Glutamatergic neuron (in vitro differentiated cells): ENCODE measurements around the gene CSH1. TPM values are rescaled to one million over a fixed set of nuclear protein-coding genes. Genes with fewer than 3 reads are reported as not detected.
"Not testable (repeated sequence)": the region's sequence is repeated elsewhere in the genome, so short reads cannot be mapped to it uniquely, and the experiment has no call there.

Experiments
- DNase-seq: peaks from one replicate; pipeline ENCODE4 v3.0.0; 2022
- H3K27ac Mint-ChIP-seq: one replicate; pipeline ENCODE4 v1.8.0; 2020; ENCODE audit warnings: mild to moderate bottlenecking, mixed read lengths, inconsistent platforms; ENCODE audit not compliant: unreplicated experiment
- H3K27me3 Mint-ChIP-seq: one replicate; pipeline ENCODE4 v1.8.0; 2020; ENCODE audit warnings: mild to moderate bottlenecking, moderate library complexity, mixed read lengths, inconsistent platforms; ENCODE audit not compliant: unreplicated experiment
- H3K36me3 Mint-ChIP-seq: one replicate; pipeline ENCODE4 v1.8.0; 2020; ENCODE audit warnings: mild to moderate bottlenecking, mixed read lengths, inconsistent platforms; ENCODE audit not compliant: unreplicated experiment
- H3K4me1 Mint-ChIP-seq: one replicate; pipeline ENCODE4 v1.8.0; 2020; ENCODE audit warnings: mild to moderate bottlenecking, low read depth, mixed read lengths, inconsistent platforms; ENCODE audit not compliant: unreplicated experiment
- H3K4me3 Mint-ChIP-seq: one replicate; pipeline ENCODE4 v1.8.0; 2020; ENCODE audit warnings: mild to moderate bottlenecking, mixed read lengths, inconsistent platforms; ENCODE audit not compliant: unreplicated experiment
- H3K9me3 Mint-ChIP-seq: one replicate; pipeline ENCODE4 v1.8.0; 2020; ENCODE audit warnings: mild to moderate bottlenecking, moderate library complexity, mixed read lengths, inconsistent platforms; ENCODE audit not compliant: unreplicated experiment
- total RNA-seq: library from RNA; stranded (reverse); fragmentation: NEBNext Ultra II Directional; extraction: Animal tissue kit (Norgen Biotek cat#: 25700); gene quantifications from one replicate; pipeline ENCODE4 v1.2.1, GENCODE V29; 2021; ENCODE audit not compliant: unreplicated experiment
- TF ChIP-seq, protein P1 (sequence below): fragments of 200-600 bp; sonication (generic); IDR thresholded peaks from one replicate; pipeline ENCODE4 v1.5.0; 2021; ENCODE audit not compliant: partially characterized antibody, unreplicated experiment

The CSH1 gene
- total RNA-seq, 1 donor from 2014 or later, result not detected

- H3K9me3 Mint-ChIP-seq, result peaks cover 2% of the 10 kb centered on the region
- DNase-seq, result no peak
- TF ChIP-seq, protein P1, sequence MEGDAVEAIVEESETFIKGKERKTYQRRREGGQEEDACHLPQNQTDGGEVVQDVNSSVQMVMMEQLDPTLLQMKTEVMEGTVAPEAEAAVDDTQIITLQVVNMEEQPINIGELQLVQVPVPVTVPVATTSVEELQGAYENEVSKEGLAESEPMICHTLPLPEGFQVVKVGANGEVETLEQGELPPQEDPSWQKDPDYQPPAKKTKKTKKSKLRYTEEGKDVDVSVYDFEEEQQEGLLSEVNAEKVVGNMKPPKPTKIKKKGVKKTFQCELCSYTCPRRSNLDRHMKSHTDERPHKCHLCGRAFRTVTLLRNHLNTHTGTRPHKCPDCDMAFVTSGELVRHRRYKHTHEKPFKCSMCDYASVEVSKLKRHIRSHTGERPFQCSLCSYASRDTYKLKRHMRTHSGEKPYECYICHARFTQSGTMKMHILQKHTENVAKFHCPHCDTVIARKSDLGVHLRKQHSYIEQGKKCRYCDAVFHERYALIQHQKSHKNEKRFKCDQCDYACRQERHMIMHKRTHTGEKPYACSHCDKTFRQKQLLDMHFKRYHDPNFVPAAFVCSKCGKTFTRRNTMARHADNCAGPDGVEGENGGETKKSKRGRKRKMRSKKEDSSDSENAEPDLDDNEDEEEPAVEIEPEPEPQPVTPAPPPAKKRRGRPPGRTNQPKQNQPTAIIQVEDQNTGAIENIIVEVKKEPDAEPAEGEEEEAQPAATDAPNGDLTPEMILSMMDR, result no peak
- peaks cover 4% of the 10 kb centered on the region for H3K4me1 Mint-ChIP-seq
- no peak overlapping the region for H3K4me3 Mint-ChIP-seq
- peaks cover 2% of the 10 kb centered on the region for H3K27me3 Mint-ChIP-seq
- no peaks in the 10 kb centered on the region for H3K36me3 Mint-ChIP-seq
- H3K27ac Mint-ChIP-seq, result no peak overlapping the region
Measured at GRCh38 chr17:63914471-63914870, 18.1 kb upstream of the CSH1 start.

DNA sequence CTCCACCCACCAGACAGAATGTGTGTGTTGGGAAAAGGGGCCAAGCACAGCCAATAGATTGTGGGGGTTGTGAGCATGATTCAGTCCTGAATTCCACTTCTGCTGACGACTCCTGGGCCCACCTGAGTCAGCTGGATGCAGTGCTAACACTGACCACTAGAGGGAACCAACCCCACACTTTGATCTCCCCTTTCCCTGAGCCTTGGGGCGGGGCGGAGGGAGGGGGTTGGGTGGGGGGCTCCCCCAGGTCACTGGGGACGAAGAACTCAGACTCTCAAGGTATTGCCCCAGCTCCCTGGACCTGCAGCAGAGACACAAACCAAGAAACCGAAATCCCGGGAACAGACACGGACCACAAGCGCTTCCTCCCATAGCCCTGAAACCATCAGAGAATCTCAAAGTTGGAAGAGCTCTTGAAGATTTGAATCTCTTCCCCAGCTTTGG is 15.3 kb upstream of the CSH1 start:
- Mint-ChIP-seq H3K4me3 (no peak overlapping the region), H3K4me1 (peaks cover 15% of the 10 kb centered on the region), H3K9me3 (peaks cover 8% of the 10 kb centered on the region), H3K27me3 (peaks cover 4% of the 10 kb centered on the region), H3K36me3 (no peaks in the 10 kb centered on the region), H3K27ac (no peak overlapping the region)
- peak; percentile 66 for DNase-seq
- TF ChIP-seq, protein P1, result peak; percentile 90

GRCh38 chr17:63911041-63911635 is 14.8 kb upstream of the CSH1 start, which contains the start of gene CSHL1:
Gene CSHL1 (minus strand): TSS chr17:63911258. CDS start chr17:63911196, 62 bp downstream.
- no peak within 1 kb of the TSS for H3K27ac Mint-ChIP-seq
- H3K4me1 Mint-ChIP-seq, result peaks cover 15% of the 10 kb centered on the region
- no peak for DNase-seq
- H3K9me3 Mint-ChIP-seq, result peaks cover 8% of the 10 kb centered on the region
- TF ChIP-seq, protein P1, result no peak
- H3K27me3 Mint-ChIP-seq, result peaks cover 4% of the 10 kb centered on the region
- H3K36me3 Mint-ChIP-seq, result no peaks in the 10 kb centered on the region
- no peak within 1 kb of the TSS for H3K4me3 Mint-ChIP-seq

- Mint-ChIP-seq H3K27ac (no peak overlapping the region), H3K27me3 (peaks cover 4% of the 10 kb centered on the region), H3K4me3 (no peak overlapping the region), H3K9me3 (peaks cover 8% of the 10 kb centered on the region), H3K4me1 (peaks cover 15% of the 10 kb centered on the region), H3K36me3 (no peaks in the 10 kb centered on the region)
- no peak for DNase-seq
- TF ChIP-seq, protein P1, result no peak
Measured at GRCh38 chr17:63910096-63910495, 13.7 kb upstream of the CSH1 start.

DNA sequence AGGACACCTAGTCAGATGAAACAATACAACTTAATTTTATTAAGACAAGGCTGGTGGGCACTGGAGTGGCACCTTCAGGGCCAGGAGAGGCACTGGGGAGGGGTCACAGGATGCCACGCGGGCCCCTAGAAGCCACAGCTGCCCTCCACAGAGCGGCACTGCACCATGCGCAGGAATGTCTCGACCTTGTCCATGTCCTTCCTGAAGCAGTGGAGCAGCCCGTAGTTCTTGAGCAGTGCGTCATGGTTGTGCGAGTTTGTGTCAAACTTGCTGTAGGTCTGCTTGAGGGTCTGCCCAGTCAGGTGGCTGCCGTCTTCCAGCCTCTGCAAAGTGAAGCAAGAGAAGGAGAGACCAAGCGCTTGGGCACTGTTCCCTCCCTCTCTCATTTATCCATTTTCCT is 13.2 kb upstream of the CSH1 start:
- DNase-seq, H3K27ac Mint-ChIP-seq, H3K27me3 Mint-ChIP-seq, H3K36me3 Mint-ChIP-seq, H3K9me3 Mint-ChIP-seq, H3K4me3 Mint-ChIP-seq: not testable (repeated sequence)
- peaks cover 15% of the 10 kb centered on the region for H3K4me1 Mint-ChIP-seq
